ENCODE results near the gene KANSL1. TPM values are rescaled to one million over a fixed set of nuclear protein-coding genes. Genes with fewer than 3 reads are reported as not detected.
"Not testable (repeated sequence)": the region's sequence is repeated elsewhere in the genome, so short reads cannot be mapped to it uniquely, and the experiment has no call there.

The KANSL1 gene
- total RNA-seq, 4 donors from 2014 or later = 53.8 to 107 (median 60.6) TPM

- no peak for TF ChIP-seq POLR2A (IDR thresholded peaks at IDR 0.05)
- TF ChIP-seq, protein P1, sequence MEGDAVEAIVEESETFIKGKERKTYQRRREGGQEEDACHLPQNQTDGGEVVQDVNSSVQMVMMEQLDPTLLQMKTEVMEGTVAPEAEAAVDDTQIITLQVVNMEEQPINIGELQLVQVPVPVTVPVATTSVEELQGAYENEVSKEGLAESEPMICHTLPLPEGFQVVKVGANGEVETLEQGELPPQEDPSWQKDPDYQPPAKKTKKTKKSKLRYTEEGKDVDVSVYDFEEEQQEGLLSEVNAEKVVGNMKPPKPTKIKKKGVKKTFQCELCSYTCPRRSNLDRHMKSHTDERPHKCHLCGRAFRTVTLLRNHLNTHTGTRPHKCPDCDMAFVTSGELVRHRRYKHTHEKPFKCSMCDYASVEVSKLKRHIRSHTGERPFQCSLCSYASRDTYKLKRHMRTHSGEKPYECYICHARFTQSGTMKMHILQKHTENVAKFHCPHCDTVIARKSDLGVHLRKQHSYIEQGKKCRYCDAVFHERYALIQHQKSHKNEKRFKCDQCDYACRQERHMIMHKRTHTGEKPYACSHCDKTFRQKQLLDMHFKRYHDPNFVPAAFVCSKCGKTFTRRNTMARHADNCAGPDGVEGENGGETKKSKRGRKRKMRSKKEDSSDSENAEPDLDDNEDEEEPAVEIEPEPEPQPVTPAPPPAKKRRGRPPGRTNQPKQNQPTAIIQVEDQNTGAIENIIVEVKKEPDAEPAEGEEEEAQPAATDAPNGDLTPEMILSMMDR (IDR thresholded peaks at IDR 0.05) = no peak
- H3K4me3 ChIP-seq (ENCODE audit: low read depth, poor library complexity, severe bottlenecking) = no peak overlapping the region
- WGBS, 2 donors = 67 to 72% methylated on average over 1 of the region's 1 CpG
- intact Hi-C loops (cut with DNase I; ENCODE audit: low total_unique reads) = no loop called here
- DNase-seq (ENCODE audit: low spot score in 2 of 2) = no peak
Measured at GRCh38 chr17:46097497-46097896, 95.7 kb downstream of the KANSL1 start.

GRCh38 chr17:46092991-46093390, 100.2 kb downstream of the KANSL1 start:
- TF ChIP-seq POLR2A (IDR thresholded peaks at IDR 0.05) = no peak
- TF ChIP-seq, protein P1 (IDR thresholded peaks at IDR 0.05) = no peak
- intact Hi-C loops (cut with DNase I; ENCODE audit: low total_unique reads) = no loop called here
- no peak overlapping the region for H3K4me3 ChIP-seq (ENCODE audit: low read depth, poor library complexity, severe bottlenecking)
- no peak for DNase-seq (ENCODE audit: low spot score in 2 of 2)

DNA sequence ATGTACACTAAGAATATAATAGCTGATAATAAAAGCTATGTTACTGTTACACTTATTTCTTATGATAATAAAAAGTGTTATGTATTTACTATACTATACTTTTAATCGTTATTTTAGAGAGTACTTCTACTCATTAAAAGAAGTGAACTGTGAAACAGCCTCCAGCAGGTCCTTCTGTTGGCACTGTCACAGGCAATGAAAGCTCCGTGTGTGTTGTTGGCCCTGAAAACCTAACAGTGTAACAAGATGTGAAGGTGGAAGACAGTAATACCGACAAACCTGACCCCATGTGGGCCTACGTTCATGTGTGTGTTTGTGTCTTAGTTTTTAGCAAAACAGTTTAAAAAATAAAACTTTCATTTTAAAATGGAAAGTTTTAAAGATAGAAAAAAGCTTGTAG, 102.4 kb downstream of the KANSL1 start:
- no peak for DNase-seq (ENCODE audit: low spot score in 2 of 2)
- no peak overlapping the region for H3K4me3 ChIP-seq (ENCODE audit: low read depth, poor library complexity, severe bottlenecking)
- TF ChIP-seq, protein P1 (IDR thresholded peaks at IDR 0.05) = no peak
- TF ChIP-seq POLR2A (IDR thresholded peaks at IDR 0.05) = no peak
- 68 to 73% methylated on average over 4 of the region's 4 CpGs for whole genome bisulfite sequencing, 2 donors
- intact Hi-C loops (cut with DNase I; ENCODE audit: low total_unique reads) = no loop called here

DNA sequence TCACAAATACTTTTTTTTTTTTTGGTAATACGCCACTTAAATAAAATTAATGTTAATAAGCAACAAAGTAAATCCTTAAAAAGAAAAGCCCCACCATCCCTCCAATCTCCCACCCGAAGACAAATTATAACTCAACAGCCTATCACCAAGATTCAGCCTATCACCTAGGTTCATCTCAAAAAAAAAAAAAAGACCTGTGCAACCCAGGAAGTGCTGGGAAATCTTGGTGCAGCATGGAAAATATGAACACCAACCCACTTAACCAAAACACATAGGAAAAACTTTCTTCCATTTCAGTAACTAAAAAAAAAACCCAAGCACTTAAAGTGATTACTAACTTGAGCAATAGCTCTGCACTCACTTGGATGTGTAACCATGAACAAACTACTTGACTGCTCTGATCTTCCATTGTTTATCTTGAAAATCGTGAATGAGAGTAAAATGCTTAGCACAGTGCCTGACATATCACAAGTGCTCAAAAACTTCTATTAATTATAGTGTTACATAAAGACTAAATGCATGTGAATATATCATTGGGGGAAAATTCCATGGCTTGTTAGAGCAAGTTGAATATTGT, 103.8 kb downstream of the KANSL1 start:
- TF ChIP-seq, protein P1 (IDR thresholded peaks at IDR 0.05) = no peak
- TF ChIP-seq POLR2A (IDR thresholded peaks at IDR 0.05) = no peak
- intact Hi-C loops (cut with DNase I; ENCODE audit: low total_unique reads) = no loop called here
- WGBS, 2 donors = 87 to 89% methylated on average over 3 of the region's 3 CpGs
- DNase-seq (ENCODE audit: low spot score in 2 of 2) = no peak
- H3K4me3 ChIP-seq (ENCODE audit: low read depth, poor library complexity, severe bottlenecking) = no peak overlapping the region

DNA sequence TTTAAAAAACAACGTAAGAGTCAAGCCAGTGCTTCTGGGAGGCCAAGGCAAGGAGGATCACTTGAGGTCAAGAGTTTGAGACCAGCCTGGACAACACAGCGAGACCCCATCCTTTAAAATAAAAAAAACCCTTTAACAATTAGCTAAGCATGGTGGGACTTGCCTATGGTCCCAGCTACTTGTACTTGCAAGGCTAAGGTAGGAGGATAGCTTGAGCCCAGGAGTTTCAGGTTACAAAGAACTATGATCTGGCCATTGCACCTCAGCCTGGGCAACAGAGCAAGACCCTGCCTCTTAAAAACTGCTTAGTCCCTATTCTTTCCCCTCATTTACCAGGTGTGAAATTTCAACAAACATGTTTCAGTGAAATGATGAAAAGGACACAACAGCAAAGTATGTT, 104.6 kb downstream of the KANSL1 start:
- no peak overlapping the region for H3K4me3 ChIP-seq (ENCODE audit: low read depth, poor library complexity, severe bottlenecking)
- DNase-seq (ENCODE audit: low spot score in 2 of 2) = no peak
- TF ChIP-seq, protein P1 (IDR thresholded peaks at IDR 0.05) = no peak
- no peak for TF ChIP-seq POLR2A (IDR thresholded peaks at IDR 0.05)
- 94 to 100% methylated on average over 2 of the region's 2 CpGs for WGBS, 2 donors
- intact Hi-C loops (cut with DNase I; ENCODE audit: low total_unique reads) = no loop called here

DNA sequence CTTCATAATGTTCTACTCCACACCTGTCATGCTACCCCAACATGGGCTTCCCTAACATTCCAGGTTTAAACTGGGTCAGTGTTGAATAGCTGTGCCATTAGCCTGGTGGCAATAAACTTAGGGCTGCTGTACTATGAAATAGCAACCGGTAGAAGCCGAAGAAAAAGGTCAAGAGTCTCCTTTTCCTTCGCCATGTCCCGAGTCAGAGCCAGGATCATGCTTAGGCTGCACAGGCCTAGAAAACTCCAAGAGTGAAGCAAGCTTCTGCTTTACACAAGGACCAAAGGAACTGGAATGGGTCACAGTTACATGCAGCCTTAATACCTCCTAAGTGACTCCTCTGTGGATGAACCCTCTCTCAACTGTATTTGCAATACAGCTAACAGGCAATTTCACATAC, 105.4 kb downstream of the KANSL1 start:
- DNase-seq (ENCODE audit: low spot score in 2 of 2); intact Hi-C loops (cut with DNase I; ENCODE audit: low total_unique reads); H3K4me3 ChIP-seq (ENCODE audit: low read depth, poor library complexity, severe bottlenecking): not testable (repeated sequence)
- 92 to 96% methylated on average over 4 of the region's 4 CpGs for whole genome bisulfite sequencing, 2 donors
